GM23248 (cell line): Measurements from ENCODE around the gene TMPRSS15.

Experiments
- EZH2 ChIP-seq: fragments of 200-600 bp; sonication (generic); IDR thresholded peaks from 2 replicates; pipeline ENCODE4 v1.6.1; 2018; ENCODE audit warnings: antibody characterized with exemption, mild to moderate bottlenecking; ENCODE audit not compliant: insufficient read depth, poor library complexity, severe bottlenecking
- EZH2phosphoT487 ChIP-seq: fragments of 200-600 bp; sonication (generic); IDR thresholded peaks from 2 replicates; pipeline ENCODE4 v1.6.1; 2018; ENCODE audit warnings: antibody characterized with exemption, moderate library complexity, mild to moderate bottlenecking, low read depth; ENCODE audit not compliant: insufficient read depth

- TF ChIP-seq EZH2phosphoT487, result no peak
- no peak for TF ChIP-seq EZH2
Observed at GRCh38 chr21:18340387-18340942, 63.1 kb downstream of the TMPRSS15 start.
